ENCODE data around the gene MTERF1.

Gene MTERF1

GRCh38 chr7:91847876-91848588 lies 32.5 kb downstream of the MTERF1 start:
- Histone ChIP-seq H3K36me3 (ENCODE audit: control insufficient read depth, insufficient read depth, low read length, severe bottlenecking) (no peaks in the 10 kb centered on the region), H3K4me1 (ENCODE audit: control insufficient read depth, insufficient read depth, low read length) (peaks cover 35% of the 10 kb centered on the region), H3K9ac (ENCODE audit: low read length) (no peak overlapping the region), H3K4me3 (ENCODE audit: low read length) (no peak overlapping the region), H3K9me3 (ENCODE audit: control insufficient read depth, low read length) (no peaks in the 10 kb centered on the region), H3K27me3 (replicated peaks; ENCODE audit: control insufficient read depth, insufficient read depth, low read length) (no peaks in the 10 kb centered on the region)
- DNase-seq (ENCODE audit: low read depth), result no peak

GRCh38 chr7:91847231-91847630 lies 33.3 kb downstream of the MTERF1 start:
- H3K27me3 ChIP-seq (replicated peaks; ENCODE audit: control insufficient read depth, insufficient read depth, low read length), result no peaks in the 10 kb centered on the region

GRCh38 chr7:91846436-91846835 lies 34.1 kb downstream of the MTERF1 start:
- Histone ChIP-seq H3K36me3 (ENCODE audit: control insufficient read depth, insufficient read depth, low read length, severe bottlenecking) (no peaks in the 10 kb centered on the region), H3K4me3 (ENCODE audit: low read length) (no peak overlapping the region), H3K4me1 (ENCODE audit: control insufficient read depth, insufficient read depth, low read length) (peaks cover 35% of the 10 kb centered on the region), H3K9me3 (ENCODE audit: control insufficient read depth, low read length) (no peaks in the 10 kb centered on the region), H3K9ac (ENCODE audit: low read length) (no peak overlapping the region), H3K27me3 (replicated peaks; ENCODE audit: control insufficient read depth, insufficient read depth, low read length) (no peaks in the 10 kb centered on the region)
- peak; percentile 50 for DNase-seq (ENCODE audit: low read depth)

More at GRCh38 chr7:91847231-91847630, 33.3 kb downstream of the MTERF1 start:
- Histone ChIP-seq H3K9ac (ENCODE audit: low read length) (no peak overlapping the region), H3K36me3 (ENCODE audit: control insufficient read depth, insufficient read depth, low read length, severe bottlenecking) (no peaks in the 10 kb centered on the region), H3K9me3 (ENCODE audit: control insufficient read depth, low read length) (no peaks in the 10 kb centered on the region), H3K4me1 (ENCODE audit: control insufficient read depth, insufficient read depth, low read length) (peaks cover 35% of the 10 kb centered on the region), H3K4me3 (ENCODE audit: low read length) (no peak overlapping the region)
- DNase-seq (ENCODE audit: low read depth), result no peak

GRCh38 chr7:91843831-91844230 lies 36.7 kb downstream of the MTERF1 start:
- Histone ChIP-seq H3K9me3 (ENCODE audit: control insufficient read depth, low read length) (no peaks in the 10 kb centered on the region), H3K36me3 (ENCODE audit: control insufficient read depth, insufficient read depth, low read length, severe bottlenecking) (no peaks in the 10 kb centered on the region), H3K4me1 (ENCODE audit: control insufficient read depth, insufficient read depth, low read length) (peaks cover 23% of the 10 kb centered on the region), H3K4me3 (ENCODE audit: low read length) (no peak overlapping the region), H3K9ac (ENCODE audit: low read length) (no peak overlapping the region), H3K27me3 (replicated peaks; ENCODE audit: control insufficient read depth, insufficient read depth, low read length) (no peaks in the 10 kb centered on the region)
- DNase-seq (ENCODE audit: low read depth), result no peak

- DNase-seq (ENCODE audit: low read depth), result no peak
Observed at GRCh38 chr7:91838439-91838838, 42.1 kb downstream of the MTERF1 start.

GRCh38 chr7:91837397-91838070 lies 43.0 kb downstream of the MTERF1 start:
- H3K4me1 ChIP-seq (ENCODE audit: control insufficient read depth, insufficient read depth, low read length), result no peaks in the 10 kb centered on the region
- DNase-seq (ENCODE audit: low read depth), result no peak
- no peaks in the 10 kb centered on the region for H3K36me3 ChIP-seq (ENCODE audit: control insufficient read depth, insufficient read depth, low read length, severe bottlenecking)
- no peak overlapping the region for H3K9ac ChIP-seq (ENCODE audit: low read length)
- no peak overlapping the region for H3K4me3 ChIP-seq (ENCODE audit: low read length)
- H3K9me3 ChIP-seq (ENCODE audit: control insufficient read depth, low read length), result no peaks in the 10 kb centered on the region
- no peaks in the 10 kb centered on the region for H3K27me3 ChIP-seq (replicated peaks; ENCODE audit: control insufficient read depth, insufficient read depth, low read length)

More at GRCh38 chr7:91838439-91838838, 42.1 kb downstream of the MTERF1 start:
- Histone ChIP-seq H3K9ac (ENCODE audit: low read length) (no peak overlapping the region), H3K4me3 (ENCODE audit: low read length) (no peak overlapping the region), H3K36me3 (ENCODE audit: control insufficient read depth, insufficient read depth, low read length, severe bottlenecking) (no peaks in the 10 kb centered on the region), H3K9me3 (ENCODE audit: control insufficient read depth, low read length) (no peaks in the 10 kb centered on the region), H3K27me3 (replicated peaks; ENCODE audit: control insufficient read depth, insufficient read depth, low read length) (no peaks in the 10 kb centered on the region), H3K4me1 (ENCODE audit: control insufficient read depth, insufficient read depth, low read length) (no peaks in the 10 kb centered on the region)

- Histone ChIP-seq H3K9me3 (ENCODE audit: control insufficient read depth, low read length) (no peaks in the 10 kb centered on the region), H3K36me3 (ENCODE audit: control insufficient read depth, insufficient read depth, low read length, severe bottlenecking) (no peaks in the 10 kb centered on the region), H3K4me3 (ENCODE audit: low read length) (no peak overlapping the region), H3K9ac (ENCODE audit: low read length) (no peak overlapping the region), H3K27me3 (replicated peaks; ENCODE audit: control insufficient read depth, insufficient read depth, low read length) (no peaks in the 10 kb centered on the region), H3K4me1 (ENCODE audit: control insufficient read depth, insufficient read depth, low read length) (no peaks in the 10 kb centered on the region)
- no peak for DNase-seq (ENCODE audit: low read depth)
Observed at GRCh38 chr7:91835826-91836368, 44.6 kb downstream of the MTERF1 start.

- no peak for DNase-seq (ENCODE audit: low read depth)
- H3K9ac ChIP-seq (ENCODE audit: low read length), result no peak overlapping the region
- H3K27me3 ChIP-seq (replicated peaks; ENCODE audit: control insufficient read depth, insufficient read depth, low read length), result no peaks in the 10 kb centered on the region
- H3K9me3 ChIP-seq (ENCODE audit: control insufficient read depth, low read length), result no peaks in the 10 kb centered on the region
- H3K4me3 ChIP-seq (ENCODE audit: low read length), result no peak overlapping the region
- H3K36me3 ChIP-seq (ENCODE audit: control insufficient read depth, insufficient read depth, low read length, severe bottlenecking), result no peaks in the 10 kb centered on the region
- H3K4me1 ChIP-seq (ENCODE audit: control insufficient read depth, insufficient read depth, low read length), result no peaks in the 10 kb centered on the region
Observed at GRCh38 chr7:91835091-91835825, 45.2 kb downstream of the MTERF1 start.

- H3K4me1 ChIP-seq (ENCODE audit: control insufficient read depth, insufficient read depth, low read length), result no peaks in the 10 kb centered on the region
- no peaks in the 10 kb centered on the region for H3K27me3 ChIP-seq (replicated peaks; ENCODE audit: control insufficient read depth, insufficient read depth, low read length)
- H3K36me3 ChIP-seq (ENCODE audit: control insufficient read depth, insufficient read depth, low read length, severe bottlenecking), result no peaks in the 10 kb centered on the region
- peak; percentile 42 for DNase-seq (ENCODE audit: low read depth)
- H3K9me3 ChIP-seq (ENCODE audit: control insufficient read depth, low read length), result no peaks in the 10 kb centered on the region
- no peak overlapping the region for H3K9ac ChIP-seq (ENCODE audit: low read length)
- H3K4me3 ChIP-seq (ENCODE audit: low read length), result no peak overlapping the region
Observed at GRCh38 chr7:91832493-91833045, 47.9 kb downstream of the MTERF1 start.

- Histone ChIP-seq H3K4me3 (ENCODE audit: low read length) (no peak overlapping the region), H3K9me3 (ENCODE audit: control insufficient read depth, low read length) (no peaks in the 10 kb centered on the region), H3K36me3 (ENCODE audit: control insufficient read depth, insufficient read depth, low read length, severe bottlenecking) (peaks cover 4% of the 10 kb centered on the region), H3K27me3 (replicated peaks; ENCODE audit: control insufficient read depth, insufficient read depth, low read length) (no peaks in the 10 kb centered on the region), H3K9ac (ENCODE audit: low read length) (no peak overlapping the region), H3K4me1 (ENCODE audit: control insufficient read depth, insufficient read depth, low read length) (peaks cover 14% of the 10 kb centered on the region)
- no peak for DNase-seq (ENCODE audit: low read depth)
Observed at GRCh38 chr7:91827169-91827568, 53.3 kb downstream of the MTERF1 start.

- Histone ChIP-seq H3K9ac (ENCODE audit: low read length) (no peak overlapping the region), H3K4me3 (ENCODE audit: low read length) (no peak overlapping the region), H3K36me3 (ENCODE audit: control insufficient read depth, insufficient read depth, low read length, severe bottlenecking) (peaks cover 4% of the 10 kb centered on the region), H3K27me3 (replicated peaks; ENCODE audit: control insufficient read depth, insufficient read depth, low read length) (no peaks in the 10 kb centered on the region), H3K4me1 (ENCODE audit: control insufficient read depth, insufficient read depth, low read length) (peaks cover 14% of the 10 kb centered on the region), H3K9me3 (ENCODE audit: control insufficient read depth, low read length) (no peaks in the 10 kb centered on the region)
- no peak for DNase-seq (ENCODE audit: low read depth)
Observed at GRCh38 chr7:91826377-91826776, 54.1 kb downstream of the MTERF1 start.
